HL-60 (cell line): ENCODE results near the gene MRPS12.

Experiments
- DNase-seq, 2 experiments: peaks; one replicate each; pipeline ENCODE4 v3.0.0-alpha.2; 2010 to 2020; ENCODE audit warnings: low read depth in 1 of 2, low spot score in 1 of 2
- H3K27ac ChIP-seq: fragments of 250-450 bp; sonication (Bioruptor Pico); replicated peaks from 2 replicates; pipeline ENCODE4 v1.5.1; 2020; ENCODE audit warnings: mild to moderate bottlenecking, moderate library complexity
- H3K27me3 ChIP-seq: fragments of 250-450 bp; sonication (Bioruptor Pico); 2 replicates; pipeline ENCODE4 v1.5.1; 2021; ENCODE audit warnings: mild to moderate bottlenecking, moderate library complexity; ENCODE audit not compliant: insufficient read depth, poor library complexity, severe bottlenecking
- H3K4me3 ChIP-seq: replicated peaks from 2 replicates; pipeline ENCODE4 v1.5.1; 2011; ENCODE audit warnings: mild to moderate bottlenecking, control low read depth, low read length; ENCODE audit not compliant: insufficient read depth
- CTCF ChIP-seq: IDR thresholded peaks from one replicate; pipeline ENCODE4 v1.5.1; 2011; ENCODE audit warnings: low read length, control low read depth, inconsistent platforms; ENCODE audit not compliant: insufficient read depth
- GABPA ChIP-seq: IDR thresholded peaks from 2 replicates; pipeline ENCODE4 v1.6.1; 2012; ENCODE audit warnings: low read depth
- POLR2AphosphoS5 ChIP-seq: IDR thresholded peaks from 2 replicates; pipeline ENCODE4 v1.6.1; 2012; ENCODE audit warnings: low read depth
- SPI1 ChIP-seq: IDR thresholded peaks from 2 replicates; pipeline ENCODE4 v1.6.1; 2012; ENCODE audit warnings: low read depth, mild to moderate bottlenecking, borderline replicate concordance
- TF ChIP-seq, protein P1 (sequence below): IDR thresholded peaks from 2 replicates; pipeline ENCODE4 v1.6.1; 2012; ENCODE audit warnings: low read depth; ENCODE audit not compliant: insufficient replicate concordance

MRPS12 gene

DNA sequence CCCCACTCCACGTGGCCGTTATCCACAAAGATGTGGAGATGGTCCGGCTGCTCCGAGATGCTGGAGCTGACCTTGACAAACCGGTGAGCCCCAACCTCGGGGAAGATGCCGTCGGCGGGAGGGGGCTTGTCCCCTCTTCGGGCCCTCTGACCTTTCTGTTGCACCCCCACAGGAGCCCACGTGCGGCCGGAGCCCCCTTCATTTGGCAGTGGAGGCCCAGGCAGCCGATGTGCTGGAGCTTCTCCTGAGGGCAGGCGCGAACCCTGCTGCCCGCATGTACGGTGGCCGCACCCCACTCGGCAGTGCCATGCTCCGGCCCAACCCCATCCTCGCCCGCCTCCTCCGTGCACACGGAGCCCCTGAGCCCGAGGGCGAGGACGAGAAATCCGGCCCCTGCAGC, 23.5 kb upstream of the MRPS12 start:
- Histone ChIP-seq H3K27me3 (no peaks in the 10 kb centered on the region), H3K27ac (no peak overlapping the region), H3K4me3 (no peak overlapping the region)
- TF ChIP-seq, protein P1, sequence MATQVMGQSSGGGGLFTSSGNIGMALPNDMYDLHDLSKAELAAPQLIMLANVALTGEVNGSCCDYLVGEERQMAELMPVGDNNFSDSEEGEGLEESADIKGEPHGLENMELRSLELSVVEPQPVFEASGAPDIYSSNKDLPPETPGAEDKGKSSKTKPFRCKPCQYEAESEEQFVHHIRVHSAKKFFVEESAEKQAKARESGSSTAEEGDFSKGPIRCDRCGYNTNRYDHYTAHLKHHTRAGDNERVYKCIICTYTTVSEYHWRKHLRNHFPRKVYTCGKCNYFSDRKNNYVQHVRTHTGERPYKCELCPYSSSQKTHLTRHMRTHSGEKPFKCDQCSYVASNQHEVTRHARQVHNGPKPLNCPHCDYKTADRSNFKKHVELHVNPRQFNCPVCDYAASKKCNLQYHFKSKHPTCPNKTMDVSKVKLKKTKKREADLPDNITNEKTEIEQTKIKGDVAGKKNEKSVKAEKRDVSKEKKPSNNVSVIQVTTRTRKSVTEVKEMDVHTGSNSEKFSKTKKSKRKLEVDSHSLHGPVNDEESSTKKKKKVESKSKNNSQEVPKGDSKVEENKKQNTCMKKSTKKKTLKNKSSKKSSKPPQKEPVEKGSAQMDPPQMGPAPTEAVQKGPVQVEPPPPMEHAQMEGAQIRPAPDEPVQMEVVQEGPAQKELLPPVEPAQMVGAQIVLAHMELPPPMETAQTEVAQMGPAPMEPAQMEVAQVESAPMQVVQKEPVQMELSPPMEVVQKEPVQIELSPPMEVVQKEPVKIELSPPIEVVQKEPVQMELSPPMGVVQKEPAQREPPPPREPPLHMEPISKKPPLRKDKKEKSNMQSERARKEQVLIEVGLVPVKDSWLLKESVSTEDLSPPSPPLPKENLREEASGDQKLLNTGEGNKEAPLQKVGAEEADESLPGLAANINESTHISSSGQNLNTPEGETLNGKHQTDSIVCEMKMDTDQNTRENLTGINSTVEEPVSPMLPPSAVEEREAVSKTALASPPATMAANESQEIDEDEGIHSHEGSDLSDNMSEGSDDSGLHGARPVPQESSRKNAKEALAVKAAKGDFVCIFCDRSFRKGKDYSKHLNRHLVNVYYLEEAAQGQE, result no peak
- TF ChIP-seq CTCF, result no peak
- no peak for TF ChIP-seq GABPA
- no peak for TF ChIP-seq SPI1
- no peak for TF ChIP-seq POLR2AphosphoS5
- no peak for DNase-seq

GRCh38 chr19:38907670-38908069, 23.1 kb upstream of the MRPS12 start:
- Histone ChIP-seq H3K27ac (no peak overlapping the region), H3K4me3 (no peak overlapping the region), H3K27me3 (no peaks in the 10 kb centered on the region)
- TF ChIP-seq GABPA, result no peak
- no peak for DNase-seq

DNA sequence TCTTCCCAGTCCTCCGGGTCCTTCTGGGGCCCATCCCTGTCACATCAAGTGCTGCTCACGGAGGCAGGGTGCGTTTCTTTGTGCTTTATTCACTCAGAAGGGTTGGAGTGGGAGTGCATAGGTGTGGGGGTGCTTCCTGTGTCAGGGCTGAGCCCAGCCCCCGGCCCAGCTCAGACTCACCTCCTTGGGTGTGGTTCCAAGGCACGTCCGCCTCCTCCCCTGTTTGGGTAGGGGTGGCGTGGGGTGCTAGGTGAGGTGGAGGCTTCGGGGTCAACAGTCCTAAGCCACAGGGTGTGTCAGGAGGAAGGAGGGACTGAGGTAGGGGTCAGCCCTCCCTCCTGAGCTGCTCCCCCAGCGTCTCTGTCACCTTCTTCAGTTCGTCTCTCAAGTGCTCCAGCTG, 21.8 kb upstream of the MRPS12 start:
- TF ChIP-seq, protein P1, result no peak
- TF ChIP-seq SPI1 (no peak), POLR2AphosphoS5 (no peak), CTCF (no peak), GABPA (no peak)
- no peak overlapping the region for H3K4me3 ChIP-seq
- H3K27me3 ChIP-seq, result no peaks in the 10 kb centered on the region
- no peak overlapping the region for H3K27ac ChIP-seq
- DNase-seq, result no peak

GRCh38 chr19:38910488-38910887, 20.3 kb upstream of the MRPS12 start:
- TF ChIP-seq POLR2AphosphoS5 (no peak), CTCF (no peak), GABPA (no peak), SPI1 (no peak)
- TF ChIP-seq, protein P1, result no peak
- DNase-seq, result no peak

More at GRCh38 chr19:38910488-38910887, 20.3 kb upstream of the MRPS12 start:
- H3K27me3 ChIP-seq, result no peaks in the 10 kb centered on the region
- no peak overlapping the region for H3K4me3 ChIP-seq
- no peak overlapping the region for H3K27ac ChIP-seq
